Cerebellar cortex (tissue), 1 donor: Measurements from ENCODE around the gene TMCC1.
"Not testable (repeated sequence)": the region's sequence is repeated elsewhere in the genome, so short reads cannot be mapped to it uniquely, and the experiment has no call there.

Experiments used
- DNase-seq: peaks from one replicate; pipeline ENCODE4 v3.0.0-alpha.2; 2015; ENCODE audit warnings: low spot score

Gene TMCC1

GRCh38 chr3:129770604-129771003, 122.9 kb downstream of the TMCC1 start:
- no peak for DNase-seq

GRCh38 chr3:129769616-129770015, 123.9 kb downstream of the TMCC1 start:
- no peak for DNase-seq

GRCh38 chr3:129768728-129769127, 124.8 kb downstream of the TMCC1 start:
- no peak for DNase-seq

GRCh38 chr3:129766135-129766534, 127.4 kb downstream of the TMCC1 start:
- no peak for DNase-seq

GRCh38 chr3:129764090-129764489, 129.4 kb downstream of the TMCC1 start:
- no peak for DNase-seq

GRCh38 chr3:129758785-129759320, 134.7 kb downstream of the TMCC1 start:
- DNase-seq: no peak

GRCh38 chr3:129758306-129758705, 135.2 kb downstream of the TMCC1 start:
- DNase-seq: no peak

- no peak for DNase-seq
Measured at GRCh38 chr3:129756871-129757270, 136.6 kb downstream of the TMCC1 start.

- not testable (repeated sequence) for DNase-seq
Measured at GRCh38 chr3:129751105-129751504, 142.4 kb downstream of the TMCC1 start.

- DNase-seq: no peak
Measured at GRCh38 chr3:129749692-129750091, 143.8 kb downstream of the TMCC1 start.

- DNase-seq: no peak
Measured at GRCh38 chr3:129747992-129748391, 145.5 kb downstream of the TMCC1 start.

- DNase-seq: no peak
Measured at GRCh38 chr3:129747136-129747535, 146.4 kb downstream of the TMCC1 start.

- DNase-seq: no peak
Measured at GRCh38 chr3:129746629-129747028, 146.9 kb downstream of the TMCC1 start.

- peak; percentile 19 for DNase-seq
Measured at GRCh38 chr3:129745253-129745652, 148.3 kb downstream of the TMCC1 start.

- no peak for DNase-seq
Measured at GRCh38 chr3:129741794-129742193, 151.7 kb downstream of the TMCC1 start.

- no peak for DNase-seq
Measured at GRCh38 chr3:129740090-129740489, 153.4 kb downstream of the TMCC1 start.

GRCh38 chr3:129739634-129740033, 153.9 kb downstream of the TMCC1 start:
- DNase-seq: no peak

GRCh38 chr3:129738172-129738571, 155.3 kb downstream of the TMCC1 start:
- DNase-seq: no peak

- no peak for DNase-seq
Measured at GRCh38 chr3:129736070-129736469, 157.4 kb downstream of the TMCC1 start.

GRCh38 chr3:129735638-129736037, 157.9 kb downstream of the TMCC1 start:
- DNase-seq: peak; percentile 61

- no peak for DNase-seq
Measured at GRCh38 chr3:129734449-129734848, 159.1 kb downstream of the TMCC1 start.

GRCh38 chr3:129732200-129732876, 161.2 kb downstream of the TMCC1 start:
- no peak for DNase-seq

- DNase-seq: no peak
Measured at GRCh38 chr3:129727707-129728106, 165.8 kb downstream of the TMCC1 start.
